SK-N-MC (cell line): ENCODE measurements around the gene SPSB1.
"Not testable (repeated sequence)": the region's sequence is repeated elsewhere in the genome, so short reads cannot be mapped to it uniquely, and the experiment has no call there.

ENCODE experiments used
- DNase-seq: peaks from one replicate; pipeline ENCODE4 v3.0.0-alpha.2; 2011; ENCODE audit warnings: low read depth, low spot score
- H3K27ac ChIP-seq: fragments of 200-600 bp; sonication (generic); 2 replicates; pipeline ENCODE4 v1.5.1; 2016; ENCODE audit warnings: mixed run types
- H3K36me3 ChIP-seq: fragments of 200-600 bp; sonication (generic); 2 replicates; pipeline ENCODE4 v1.6.1; 2017; ENCODE audit warnings: antibody characterized with exemption, low read length, mixed read lengths; ENCODE audit not compliant: insufficient read depth
- H3K4me3 ChIP-seq: fragments of 200-600 bp; sonication (generic); 2 replicates; pipeline ENCODE4 v1.5.1; 2016
- H3K9ac ChIP-seq: fragments of 200-600 bp; sonication (generic); 2 replicates; pipeline ENCODE4 v1.8.0; 2017; ENCODE audit warnings: mixed run types, mixed read lengths; ENCODE audit not compliant: insufficient read length
- H3K9me3 ChIP-seq: fragments of 200-600 bp; sonication (generic); 2 replicates; pipeline ENCODE4 v1.6.1; 2017; ENCODE audit warnings: low read depth, mild to moderate bottlenecking, antibody characterized with exemption, low read length, moderate library complexity, mixed read lengths
- EZH2 ChIP-seq: fragments of 200-600 bp; sonication (generic); IDR thresholded peaks from one replicate; pipeline ENCODE4 v1.6.1; 2017; ENCODE audit warnings: antibody characterized with exemption
- FOXP2 ChIP-seq: optimal IDR thresholded peaks from 2 replicates; pipeline ENCODE3; 2011; ENCODE audit warnings: mild to moderate bottlenecking, moderate library complexity; ENCODE audit not compliant: insufficient read depth; ENCODE audit errors: extremely low read length, control extremely low read depth
- POLR2AphosphoS5 ChIP-seq: IDR thresholded peaks from 2 replicates; pipeline ENCODE4 v1.6.1; 2012; ENCODE audit warnings: mild to moderate bottlenecking, low read depth, low read length, borderline replicate concordance

SPSB1 gene

DNA sequence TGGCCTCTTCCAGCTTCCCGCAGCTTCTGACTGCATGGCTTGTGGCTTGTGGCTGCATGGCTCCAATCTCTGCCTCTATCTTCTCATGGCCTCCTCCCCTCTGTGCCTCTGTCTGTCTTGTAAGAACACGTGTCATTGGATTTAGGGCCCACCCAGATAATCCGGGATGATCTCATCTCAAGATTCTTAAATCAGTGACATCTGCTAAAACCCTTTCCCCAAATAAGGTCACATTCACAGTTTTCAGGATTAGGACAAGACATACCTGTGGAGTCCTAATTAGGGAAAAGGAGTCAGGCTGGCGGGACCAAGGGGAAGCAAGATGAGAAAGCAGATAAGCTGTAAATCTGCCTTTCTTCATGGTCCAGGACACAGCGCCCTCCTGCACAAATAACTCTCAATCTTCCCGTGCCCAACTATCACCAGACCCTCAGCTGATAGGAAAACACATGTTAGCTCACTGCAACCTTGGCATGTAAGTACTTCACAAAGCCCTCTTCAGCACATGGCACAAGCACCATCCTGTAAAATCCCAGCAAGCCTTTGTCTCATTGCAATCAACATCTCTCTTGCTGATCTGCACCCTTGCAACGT lies 82.2 kb downstream of the SPSB1 start:
- no peaks in the 10 kb centered on the region for H3K36me3 ChIP-seq
- no peak for DNase-seq
- TF ChIP-seq EZH2 (no peak), POLR2AphosphoS5 (no peak), FOXP2 (no peak)
- no peak overlapping the region for H3K9ac ChIP-seq
- no peak overlapping the region for H3K4me3 ChIP-seq
- no peak overlapping the region for H3K27ac ChIP-seq
- no peaks in the 10 kb centered on the region for H3K9me3 ChIP-seq

DNA sequence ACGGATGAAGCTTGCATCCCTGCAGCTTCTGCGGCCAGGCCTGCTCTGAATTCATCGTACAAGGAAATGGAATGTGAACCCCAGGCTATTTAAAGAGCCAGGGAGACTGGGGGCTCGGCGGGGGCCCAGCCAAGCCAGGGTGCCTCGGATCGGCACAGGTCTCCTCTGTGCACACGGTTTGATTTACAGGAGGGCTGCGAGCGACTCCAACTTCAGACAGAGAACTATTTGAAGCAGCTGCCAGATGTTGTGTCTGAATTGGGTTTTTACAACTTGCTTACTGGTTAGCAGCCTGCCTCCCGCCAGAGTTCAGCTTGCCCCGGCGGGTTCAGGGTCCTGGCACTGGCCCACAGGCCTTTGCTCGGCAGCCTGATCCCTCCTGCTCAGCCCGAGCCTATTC lies 83.2 kb downstream of the SPSB1 start:
- H3K9ac ChIP-seq: no peak overlapping the region
- no peaks in the 10 kb centered on the region for H3K36me3 ChIP-seq
- H3K27ac ChIP-seq: no peak overlapping the region
- TF ChIP-seq EZH2 (no peak), FOXP2 (no peak), POLR2AphosphoS5 (no peak)
- no peak for DNase-seq
- no peaks in the 10 kb centered on the region for H3K9me3 ChIP-seq
- no peak overlapping the region for H3K4me3 ChIP-seq

DNA sequence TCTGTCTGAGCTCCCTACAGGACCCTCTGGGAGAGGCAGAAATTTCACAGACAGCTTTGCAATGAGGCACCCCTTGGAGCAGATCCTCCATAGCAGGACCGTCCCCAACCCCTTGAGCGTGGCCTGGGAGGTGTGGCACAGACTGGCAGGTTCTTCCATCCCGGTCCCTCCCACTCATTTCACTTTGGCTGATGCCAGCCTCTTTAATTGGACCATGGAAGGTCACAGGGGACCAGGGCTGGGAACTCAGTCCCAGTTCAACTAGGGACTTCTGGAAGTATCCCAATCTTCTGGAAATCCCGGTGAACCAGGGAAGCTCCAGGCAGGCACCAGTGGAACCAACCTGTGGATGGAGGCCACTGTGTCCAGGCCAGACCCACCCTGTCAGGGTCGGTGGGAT lies 83.7 kb downstream of the SPSB1 start:
- H3K9ac ChIP-seq: no peak overlapping the region
- no peak overlapping the region for H3K4me3 ChIP-seq
- no peak for DNase-seq
- TF ChIP-seq FOXP2 (no peak), EZH2 (no peak), POLR2AphosphoS5 (no peak)
- no peaks in the 10 kb centered on the region for H3K36me3 ChIP-seq
- H3K27ac ChIP-seq: no peak overlapping the region
- H3K9me3 ChIP-seq: no peaks in the 10 kb centered on the region

DNA sequence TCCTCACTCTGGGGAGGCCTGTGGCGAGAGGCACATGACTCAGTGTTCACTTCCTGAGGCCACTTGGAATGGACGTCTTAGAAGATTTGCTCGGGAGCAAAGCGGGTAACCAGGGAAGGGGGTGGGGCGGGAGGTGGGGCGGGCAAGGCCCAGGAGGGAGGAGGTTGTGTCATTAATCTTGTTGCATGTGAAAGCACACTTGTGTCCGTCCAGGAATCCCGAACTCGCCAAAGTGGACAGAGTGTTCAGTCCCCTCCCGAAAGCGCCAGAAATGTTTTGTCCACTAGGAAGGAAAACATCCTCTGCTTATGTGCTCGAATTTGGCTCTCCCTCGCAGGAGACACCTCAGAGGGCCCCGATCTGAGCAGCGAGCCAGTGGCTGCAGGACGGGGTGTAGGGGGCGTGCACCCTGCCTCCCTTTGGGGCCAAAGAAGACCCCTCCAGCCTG lies 84.2 kb downstream of the SPSB1 start:
- DNase-seq: no peak
- no peak for TF ChIP-seq POLR2AphosphoS5
- TF ChIP-seq FOXP2: no peak
- no peak for TF ChIP-seq EZH2
- H3K36me3 ChIP-seq: no peaks in the 10 kb centered on the region
- no peaks in the 10 kb centered on the region for H3K9me3 ChIP-seq
- no peak overlapping the region for H3K9ac ChIP-seq
- H3K4me3 ChIP-seq: no peak overlapping the region
- H3K27ac ChIP-seq: no peak overlapping the region

DNA sequence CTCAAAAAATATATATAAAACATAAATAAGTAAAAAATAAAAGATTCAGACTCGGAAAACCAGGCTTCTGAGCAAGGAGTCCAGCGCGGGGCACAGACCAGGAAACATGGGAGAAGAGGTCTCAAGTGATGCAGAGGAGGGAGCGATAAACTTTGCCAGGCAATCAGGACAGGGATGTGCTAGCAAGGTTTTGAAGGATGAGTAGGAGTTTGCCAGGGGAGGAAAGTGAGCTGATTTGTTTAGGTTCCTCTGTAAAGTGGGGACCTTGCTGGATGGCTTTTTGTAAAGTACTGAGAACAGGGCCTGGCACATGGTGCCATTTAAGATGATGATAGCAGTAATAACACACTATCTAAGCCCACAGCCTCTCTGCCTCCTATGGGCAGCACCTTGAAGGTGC lies 86.1 kb downstream of the SPSB1 start:
- no peak for DNase-seq
- Histone ChIP-seq H3K4me3 (no peak overlapping the region), H3K36me3 (no peaks in the 10 kb centered on the region), H3K9me3 (no peaks in the 10 kb centered on the region), H3K27ac (no peak overlapping the region), H3K9ac (no peak overlapping the region)
- TF ChIP-seq EZH2 (no peak), FOXP2 (no peak), POLR2AphosphoS5 (no peak)

DNA sequence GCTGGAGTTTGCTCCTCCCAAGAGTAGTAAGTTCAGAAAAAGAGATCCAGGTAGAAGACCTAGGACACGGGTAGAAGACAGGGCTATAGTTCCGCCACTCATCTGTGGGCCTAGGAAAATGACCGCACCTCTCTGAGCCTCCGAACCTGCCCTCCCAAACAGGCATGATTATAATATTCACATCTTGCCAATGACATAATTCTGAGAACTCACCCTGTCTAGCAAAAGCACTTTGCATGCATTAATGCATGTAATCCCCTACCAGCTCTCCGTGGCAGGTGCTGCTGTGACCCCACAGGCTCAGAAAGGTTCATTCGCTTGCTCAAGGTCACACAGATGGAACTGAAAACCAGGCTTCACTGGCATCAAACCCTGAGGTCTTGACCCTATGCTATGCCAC lies 88.0 kb downstream of the SPSB1 start:
- TF ChIP-seq EZH2 (no peak), POLR2AphosphoS5 (no peak), FOXP2 (no peak)
- no peaks in the 10 kb centered on the region for H3K9me3 ChIP-seq
- no peak for DNase-seq
- no peak overlapping the region for H3K4me3 ChIP-seq
- H3K9ac ChIP-seq: no peak overlapping the region
- H3K36me3 ChIP-seq: no peaks in the 10 kb centered on the region
- H3K27ac ChIP-seq: no peak overlapping the region

DNA sequence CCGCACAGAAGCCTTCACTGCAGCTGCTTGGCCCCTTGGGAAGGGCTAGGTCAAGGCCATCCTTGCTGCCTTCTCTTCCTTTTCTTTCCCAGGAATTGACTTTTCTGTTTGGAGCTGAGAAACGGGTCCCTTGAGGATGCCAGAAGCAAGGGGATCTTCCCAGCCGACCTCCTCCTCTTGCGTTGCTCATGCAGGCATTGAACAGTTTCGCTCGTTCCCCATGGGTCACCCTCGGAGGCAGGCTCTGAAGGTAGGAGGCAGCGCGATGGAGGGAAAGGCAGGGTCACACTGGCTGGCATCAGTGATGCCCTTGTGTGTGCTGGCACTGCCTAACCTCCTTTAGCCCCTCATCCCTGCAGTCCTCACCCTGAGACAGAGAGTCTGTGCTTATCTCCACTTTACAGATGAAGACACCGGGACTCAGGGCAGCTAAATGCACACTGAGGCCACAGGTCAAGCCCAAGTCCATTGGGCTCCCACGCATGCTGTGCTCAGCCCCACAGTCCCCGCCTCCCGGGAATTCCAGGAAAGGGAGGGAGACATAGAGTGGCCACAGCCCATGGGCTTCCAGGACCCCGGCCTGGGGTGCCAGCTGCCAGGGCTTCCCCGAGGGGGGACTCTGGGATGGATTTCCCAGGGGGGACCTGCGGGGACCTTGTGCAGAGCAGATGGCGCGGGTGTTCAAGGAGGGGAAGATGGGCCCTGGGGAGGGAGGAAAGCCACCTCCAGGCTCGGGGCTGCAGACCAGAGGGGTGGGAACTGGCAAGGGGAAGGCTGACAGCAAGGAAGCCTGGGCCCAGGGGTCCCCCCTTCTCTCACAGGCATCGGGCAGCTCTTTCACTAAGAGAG lies 90.2 kb downstream of the SPSB1 start:
- Histone ChIP-seq H3K4me3 (no peak overlapping the region), H3K9ac (no peak overlapping the region), H3K36me3 (no peaks in the 10 kb centered on the region), H3K27ac (no peak overlapping the region), H3K9me3 (no peaks in the 10 kb centered on the region)
- no peak for DNase-seq
- TF ChIP-seq FOXP2 (no peak), EZH2 (no peak), POLR2AphosphoS5 (no peak)

DNA sequence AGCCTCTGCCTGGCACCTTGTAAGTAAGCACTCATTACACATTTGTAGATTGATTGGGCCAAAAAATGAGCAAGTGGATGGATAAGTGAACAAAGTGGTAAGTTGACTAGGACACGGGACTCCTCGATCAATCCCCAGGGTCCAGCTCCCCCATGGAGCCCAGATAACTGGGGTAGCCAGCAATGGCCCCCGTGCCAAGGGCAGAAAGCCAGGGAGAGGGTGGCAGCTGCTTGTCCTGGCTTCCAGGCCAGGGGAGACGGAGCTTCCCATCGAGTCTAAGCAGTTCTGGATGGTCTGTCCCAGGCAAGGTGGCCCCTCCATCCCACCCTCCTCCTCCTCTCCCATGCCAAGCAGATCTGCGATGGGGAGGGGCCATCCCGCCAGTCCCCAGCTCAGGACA lies 91.4 kb downstream of the SPSB1 start:
- Histone ChIP-seq H3K9me3 (no peaks in the 10 kb centered on the region), H3K27ac (no peak overlapping the region), H3K36me3 (no peaks in the 10 kb centered on the region), H3K4me3 (no peak overlapping the region), H3K9ac (no peak overlapping the region)
- TF ChIP-seq EZH2 (no peak), POLR2AphosphoS5 (no peak), FOXP2 (no peak)
- DNase-seq: no peak

DNA sequence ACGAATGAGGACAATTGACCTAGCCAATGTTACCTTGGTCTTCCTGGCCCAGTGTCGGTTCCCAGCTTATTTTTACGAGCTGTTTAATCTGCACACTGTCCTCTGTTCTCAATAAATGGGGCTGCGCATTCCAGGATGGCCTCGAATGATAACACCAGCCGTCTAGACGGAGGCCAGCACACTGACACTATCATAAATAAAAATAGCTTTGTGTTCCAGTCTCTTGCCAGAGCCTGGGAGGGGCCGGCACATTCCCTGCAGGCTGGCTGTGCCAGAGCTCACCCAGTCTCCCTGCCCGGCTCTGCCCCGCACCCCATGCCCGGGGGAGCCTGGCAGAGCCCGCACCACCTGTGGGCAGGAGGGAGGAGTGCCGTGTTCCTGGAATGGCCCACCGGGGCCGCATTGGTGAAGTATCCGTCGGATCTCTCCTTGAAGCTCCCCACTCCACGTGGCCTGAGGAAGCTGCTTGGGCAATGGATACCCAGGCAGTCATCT lies 92.1 kb downstream of the SPSB1 start:
- Histone ChIP-seq H3K9me3 (no peaks in the 10 kb centered on the region), H3K4me3 (no peak overlapping the region), H3K27ac (no peak overlapping the region), H3K9ac (no peak overlapping the region), H3K36me3 (no peaks in the 10 kb centered on the region)
- no peak for TF ChIP-seq EZH2
- TF ChIP-seq POLR2AphosphoS5: no peak
- TF ChIP-seq FOXP2: no peak
- DNase-seq: no peak

DNA sequence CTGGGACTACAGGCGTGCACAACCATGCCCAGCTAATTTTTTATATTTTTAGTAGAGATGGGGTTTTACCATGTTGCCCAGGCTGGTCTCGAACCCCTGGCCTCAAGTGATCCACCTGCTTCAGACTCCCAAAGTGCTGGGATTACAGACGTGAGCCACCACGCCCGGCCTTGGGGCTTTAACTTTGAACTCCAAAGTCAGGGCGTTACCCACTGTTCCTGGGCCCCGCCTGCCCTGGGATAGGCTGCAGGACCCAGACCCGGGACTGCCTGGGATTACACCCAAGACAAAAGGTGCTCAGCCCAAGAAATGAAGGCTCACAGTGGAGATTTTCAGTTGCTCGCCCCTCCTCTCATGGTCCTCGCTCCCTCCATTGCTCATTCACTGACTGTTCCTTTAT lies 92.7 kb downstream of the SPSB1 start:
- not testable (repeated sequence) for H3K9me3 ChIP-seq, DNase-seq, H3K9ac ChIP-seq, H3K36me3 ChIP-seq, H3K4me3 ChIP-seq, H3K27ac ChIP-seq
